ENCODE measurements around the gene ECSIT.
"Not testable (repeated sequence)": the region's sequence is repeated elsewhere in the genome, so short reads cannot be mapped to it uniquely, and the experiment has no call there.

ECSIT gene

GRCh38 chr19:11473725-11474124 lies 55.2 kb downstream of the ECSIT start:
- DNase-seq, result no peak

DNA sequence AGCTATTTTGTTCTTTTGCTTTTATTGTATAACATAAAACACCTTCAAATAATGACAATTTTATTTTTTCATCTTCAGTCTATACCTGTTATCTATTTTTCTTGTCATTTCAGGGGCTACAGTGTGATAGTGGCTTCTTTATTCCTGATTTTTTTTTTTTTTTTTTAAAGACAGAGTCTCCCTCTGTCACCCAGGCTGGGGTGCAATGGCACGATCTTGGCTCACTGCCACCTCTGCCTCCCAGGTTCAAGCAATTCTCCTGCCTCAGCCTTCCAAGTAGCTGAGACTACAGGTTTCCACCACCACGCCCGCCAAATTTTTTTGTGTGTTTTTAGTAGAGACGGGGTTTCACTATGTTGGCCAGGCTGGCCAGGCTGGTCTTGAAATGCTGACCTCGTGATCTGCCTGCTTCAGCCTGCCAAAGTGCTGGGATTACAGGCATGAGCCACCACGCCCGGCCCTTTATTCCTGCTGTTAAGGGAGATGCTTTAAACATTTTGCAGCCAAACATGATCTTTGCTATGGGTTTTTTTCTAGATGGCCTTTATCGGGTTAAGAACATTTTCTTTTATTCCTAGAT lies 60.6 kb downstream of the ECSIT start:
- DNase-seq, result not testable (repeated sequence)

DNA sequence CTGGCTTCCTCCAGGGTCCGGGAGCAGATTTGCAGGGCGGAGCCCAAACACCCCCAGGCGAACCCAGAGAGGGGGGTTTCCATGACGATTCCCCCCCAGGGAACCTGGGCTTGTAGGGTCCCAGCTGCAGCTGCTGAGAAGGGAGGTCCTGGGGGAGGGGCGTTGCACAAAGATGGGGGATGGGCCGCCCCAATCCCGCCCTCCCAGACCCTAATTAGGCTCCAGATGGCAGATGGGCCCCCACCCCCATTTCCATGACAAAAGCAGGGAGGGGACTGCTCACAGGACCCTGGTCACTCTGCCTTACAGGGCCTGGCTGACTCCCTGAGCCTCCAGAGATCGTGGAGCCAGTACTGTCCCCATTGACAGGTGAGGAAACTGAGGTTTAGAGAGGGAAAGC lies 63.3 kb downstream of the ECSIT start:
- DNase-seq, result no peak

- DNase-seq, result no peak
These were observed 64.3 kb downstream of the ECSIT start for GRCh38 chr19:11464333-11465265.

- DNase-seq, result no peak
These were observed 65.5 kb downstream of the ECSIT start for GRCh38 chr19:11463391-11463790.

- no peak for DNase-seq
These were observed 67.5 kb downstream of the ECSIT start for GRCh38 chr19:11461453-11461852.

DNA sequence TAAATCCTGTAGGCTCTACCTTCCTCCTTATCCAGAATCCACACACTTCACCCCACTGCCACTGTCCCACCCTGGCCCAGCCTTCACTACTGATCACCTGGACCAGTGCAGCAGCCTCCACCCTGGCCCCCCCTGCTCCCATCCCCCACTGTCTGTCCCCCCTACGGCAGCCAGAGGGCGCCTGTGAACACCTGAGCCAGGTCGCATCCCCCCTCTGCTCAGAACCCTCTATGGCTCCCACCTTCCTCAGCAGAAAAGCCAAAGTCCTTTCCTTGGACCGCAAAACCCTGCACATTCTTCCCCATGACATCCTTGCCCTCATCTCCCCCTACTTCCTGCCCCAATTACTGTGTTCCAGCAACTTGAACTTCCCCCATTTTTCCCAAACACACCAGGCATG lies 68.7 kb downstream of the ECSIT start:
- DNase-seq, result no peak

DNA sequence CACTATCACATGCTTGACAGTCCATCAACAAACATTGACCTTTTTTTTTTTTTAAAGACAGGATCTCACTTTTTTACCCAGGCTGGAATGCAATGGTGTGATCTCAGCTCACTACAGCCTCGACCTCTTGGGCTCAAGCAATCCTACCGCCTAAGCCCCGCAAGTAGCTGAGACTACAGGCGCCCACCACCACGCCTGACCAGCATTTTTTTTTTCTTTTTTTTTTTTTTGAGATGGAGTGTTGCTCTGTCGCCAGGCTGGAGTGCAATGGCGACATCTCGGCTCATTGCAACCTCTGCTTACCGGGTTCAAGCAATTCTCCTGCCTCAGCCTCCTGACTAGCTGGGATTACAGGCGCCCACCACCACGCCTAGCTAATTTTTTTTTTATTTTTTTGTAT lies 70.0 kb downstream of the ECSIT start:
- not testable (repeated sequence) for DNase-seq

DNA sequence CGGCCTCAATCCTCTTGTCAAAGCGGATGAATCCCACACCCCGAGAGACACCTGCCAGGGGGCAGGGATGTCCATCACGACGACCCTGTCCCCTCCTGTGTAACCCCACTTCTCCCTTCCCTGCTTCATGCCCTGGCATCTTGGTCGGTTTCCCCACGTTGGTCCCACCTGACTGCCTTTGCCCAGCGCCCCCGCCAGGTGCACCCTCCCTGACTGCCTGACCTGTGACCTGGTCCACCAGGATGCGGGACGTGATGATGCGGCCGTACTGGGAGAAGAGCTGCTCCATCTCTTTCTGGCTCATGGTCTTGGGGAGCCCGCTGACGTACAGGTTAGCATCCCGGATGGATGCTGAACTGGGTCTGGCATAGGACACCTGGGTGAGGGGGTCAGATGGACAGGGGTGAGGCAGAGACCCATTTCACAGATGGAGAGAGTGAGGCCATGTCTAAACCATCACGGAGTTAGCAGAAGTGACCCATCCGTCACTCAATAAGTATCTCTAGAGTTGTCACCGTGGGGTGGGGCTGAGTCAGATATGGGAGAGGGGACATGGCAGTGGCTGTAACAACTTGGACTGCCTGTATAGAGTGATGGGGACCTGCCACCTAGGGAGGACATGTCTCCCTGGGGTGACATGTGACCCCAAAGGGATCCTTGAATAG lies 70.6 kb downstream of the ECSIT start:
- DNase-seq, result no peak

DNA sequence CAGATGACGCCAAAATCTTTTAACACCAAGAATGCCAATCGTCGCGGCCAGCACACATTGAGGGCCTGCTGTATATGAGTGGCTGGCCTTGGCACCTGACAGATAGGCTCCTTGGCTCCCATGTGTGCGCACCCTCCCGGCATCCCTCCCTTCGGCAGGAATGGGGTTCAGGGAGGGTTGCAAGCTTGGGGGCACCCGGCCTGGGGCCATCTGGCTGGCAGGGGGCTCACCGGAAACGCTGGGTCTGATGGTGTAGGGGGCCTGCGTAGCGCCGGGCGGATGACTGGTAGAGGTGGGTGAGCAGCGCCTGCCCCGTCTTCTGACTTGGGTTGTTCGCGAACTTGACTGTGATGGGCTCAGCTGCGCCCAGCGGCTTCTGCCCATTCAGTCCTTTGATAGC lies 71.1 kb downstream of the ECSIT start:
- DNase-seq, result no peak

GRCh38 chr19:11457115-11457514 lies 71.8 kb downstream of the ECSIT start:
- no peak for DNase-seq

DNA sequence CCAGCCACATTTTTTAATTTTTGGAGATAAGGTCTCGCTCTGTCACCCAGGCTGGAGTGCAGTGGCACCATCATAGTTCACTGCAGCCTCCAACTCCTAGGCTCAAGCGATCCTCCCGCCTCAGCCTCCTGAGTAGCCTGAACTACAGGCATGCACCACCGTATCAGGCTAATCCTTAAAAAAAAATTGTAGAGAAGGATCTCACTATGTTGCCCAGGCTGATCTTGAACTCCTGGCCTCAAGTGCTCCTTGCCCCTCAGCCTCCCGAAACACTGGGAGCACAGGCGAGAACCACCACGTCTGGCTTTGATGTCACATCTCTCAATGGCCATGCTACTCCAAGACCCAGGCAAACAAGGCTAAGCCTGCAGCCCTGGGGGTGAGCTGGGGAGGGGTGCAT lies 72.3 kb downstream of the ECSIT start:
- no peak for DNase-seq

All from NCI-H1436 (cell line).